T-cell (primary cell): ENCODE results near the gene TMEM129. TPM values are rescaled to one million over a fixed set of nuclear protein-coding genes. Genes with fewer than 3 reads are reported as not detected.

Experiments
- ATAC-seq, 4 experiments: fragments of 200-7000 bp in 3 of 4; fragments of 150-1000 bp in 1 of 4; cut with Tn5 transposase; replicated peaks in 1 of 4; 1 replicate in 3 of 4; 2 replicates in 1 of 4; pipeline ENCODE4 v1.10.0; 2021; ENCODE audit warnings: moderate library complexity in 3 of 4, mild to moderate bottlenecking in 2 of 4, moderate number of reproducible peaks in 1 of 4
- CTCF ChIA-PET, 2 donors: fragments of 300-600 bp; sonication (Branson Sonifier 250); formaldehyde crosslinking; loops; one replicate each; lab custom pipeline; 2022; ENCODE audit warnings: antibody characterized with exemption in 2 of 2; lab: Charles Lee
- POLR2A ChIA-PET, 2 donors: fragments of 300-600 bp; sonication (Branson Sonifier 250); formaldehyde crosslinking; loops; one replicate each; lab custom pipeline; 2022; ENCODE audit warnings: antibody characterized with exemption in 2 of 2; lab: Charles Lee
- DNase-seq, 35 experiments: peaks; one replicate each; pipeline versions ENCODE4 v3.0.0 to v3.0.0-alpha.2; 2013 to 2023
- H3K27ac ChIP-seq: one replicate; pipeline ENCODE4 v1.5.1; 2013; ENCODE audit warnings: low read length
- H3K27me3 ChIP-seq, 2 experiments: replicated peaks in 1 of 2; 1 replicate in 1 of 2; 2 replicates in 1 of 2; pipeline versions ENCODE4 v1.6.1 to v1.7.0; 2013; ENCODE audit warnings: low read length in 1 of 2, mixed read lengths in 1 of 2; ENCODE audit not compliant: control insufficient read depth in 2 of 2, insufficient read depth in 2 of 2; ENCODE audit errors: extremely low read depth in 1 of 2
- H3K36me3 ChIP-seq, 2 donors: 1 replicate in 1 of 2; 2 replicates in 1 of 2; pipeline versions ENCODE4 v1.6.1 to v1.7.0; 2013; ENCODE audit warnings: low read length in 1 of 2; ENCODE audit not compliant: control insufficient read depth in 2 of 2, insufficient read depth in 1 of 2; ENCODE audit errors: extremely low read depth in 1 of 2
- H3K4me1 ChIP-seq, 2 experiments: 1 replicate in 1 of 2; 2 replicates in 1 of 2; pipeline versions ENCODE4 v1.6.1 to v1.7.0; 2013; ENCODE audit warnings: low read length in 2 of 2, mixed read lengths in 1 of 2; ENCODE audit not compliant: insufficient read depth in 2 of 2, control insufficient read depth in 1 of 2; ENCODE audit errors: extremely low read depth in 1 of 2
- H3K4me3 ChIP-seq, 2 donors: 1 replicate in 1 of 2; 2 replicates in 1 of 2; pipeline versions ENCODE4 v1.5.1 to v1.7.0; 2013; ENCODE audit warnings: mild to moderate bottlenecking in 2 of 2, low read length in 1 of 2, moderate library complexity in 1 of 2; ENCODE audit not compliant: control insufficient read depth in 1 of 2; ENCODE audit errors: extremely low read depth in 1 of 2
- H3K9me3 ChIP-seq: 2 replicates; pipeline ENCODE4 v1.7.0; 2013
- H3K27ac Mint-ChIP-seq, 2 donors: one replicate each; pipeline ENCODE4 v1.8.0; 2020 to 2021; ENCODE audit warnings: mild to moderate bottlenecking in 2 of 2, mixed read lengths in 2 of 2
- H3K27me3 Mint-ChIP-seq, 2 donors: one replicate each; pipeline ENCODE4 v1.8.0; 2021 to 2022; ENCODE audit warnings: mixed read lengths in 2 of 2
- H3K36me3 Mint-ChIP-seq: one replicate; pipeline ENCODE4 v1.8.0; 2021; ENCODE audit warnings: mixed read lengths
- H3K4me1 Mint-ChIP-seq, 3 donors: one replicate each; pipeline ENCODE4 v1.8.0; 2020 to 2022; ENCODE audit warnings: mixed read lengths in 3 of 3, mild to moderate bottlenecking in 1 of 3
- H3K4me3 Mint-ChIP-seq, 3 donors: one replicate each; pipeline ENCODE4 v1.8.0; 2020 to 2022; ENCODE audit warnings: mild to moderate bottlenecking in 3 of 3, mixed read lengths in 3 of 3, moderate library complexity in 3 of 3
- H3K9me3 Mint-ChIP-seq, 3 donors: one replicate each; pipeline ENCODE4 v1.8.0; 2020 to 2022; ENCODE audit warnings: mixed read lengths in 3 of 3
- WGBS: methylation state at CpG from one replicate; pipeline ENCODE4 v1.1.5; 2013; ENCODE audit warnings: missing lambda C conversion rate; ENCODE audit not compliant: insufficient coverage; 5-methylcytosine and 5-hydroxymethylcytosine counted together
- total RNA-seq, 35 experiments: library from RNA in 6 of 35; stranded (reverse) in 6 of 35; fragments of 120-200 nt in 1 of 35; gene quantifications; one replicate each; pipeline versions ENCODE4 v1.2.1 to v1.2.4 and lab custom pipeline; 2013 to 2026

Gene TMEM129
- total RNA-seq, 5 donors from 2014 or later (not counting 1 experiment from before 2014, with no cell fraction given), result 22.9 to 49.4 (median 46.3) TPM

GRCh38 chr4:1678244-1678643, 42.9 kb downstream of the TMEM129 start:
- no peaks in the 10 kb centered on the region for H3K36me3 ChIP-seq
- POLR2A ChIA-PET, result no interaction called here

GRCh38 chr4:1676605-1677525, 44.3 kb downstream of the TMEM129 start:
- no peak for ATAC-seq
- Mint-ChIP-seq H3K27ac (no peak overlapping the region), H3K9me3 (no peaks in the 10 kb centered on the region)

More at GRCh38 chr4:1678244-1678643, 42.9 kb downstream of the TMEM129 start:
- CTCF ChIA-PET, result no interaction called here
- 100% methylated on average over 1 of the region's 5 CpGs for WGBS
- no peaks in the 10 kb centered on the region for H3K9me3 ChIP-seq
- DNase-seq (no peak), ATAC-seq (no peak)
- peaks cover 2% of the 10 kb centered on the region in 2 experiments for H3K4me1 ChIP-seq
- Mint-ChIP-seq H3K4me3 (no peak overlapping the region), H3K36me3 (no peaks in the 10 kb centered on the region), H3K27ac (no peak overlapping the region), H3K9me3 (no peaks in the 10 kb centered on the region), H3K4me1 (peaks cover 6 to 9% (median 9%) of the 10 kb centered on the region in 3 donors), H3K27me3 (no peaks in the 10 kb centered on the region)
- H3K27ac ChIP-seq, result no peak overlapping the region
- H3K4me3 ChIP-seq, result no peak overlapping the region
- H3K27me3 ChIP-seq, result no peaks in the 10 kb centered on the region

GRCh38 chr4:1675802-1676137, 45.4 kb downstream of the TMEM129 start:
- H3K27ac ChIP-seq, result no peak overlapping the region
- CTCF ChIA-PET, result no interaction called here

More at GRCh38 chr4:1676605-1677525, 44.3 kb downstream of the TMEM129 start:
- POLR2A ChIA-PET, result no interaction called here
- no peak for DNase-seq
- no peak overlapping the region for H3K4me3 ChIP-seq
- H3K9me3 ChIP-seq, result no peaks in the 10 kb centered on the region
- no peaks in the 10 kb centered on the region for H3K4me1 Mint-ChIP-seq
- no peak overlapping the region for H3K4me3 Mint-ChIP-seq
- H3K36me3 Mint-ChIP-seq, result no peaks in the 10 kb centered on the region
- H3K27ac ChIP-seq, result no peak overlapping the region
- H3K27me3 ChIP-seq, result no peaks in the 10 kb centered on the region
- CTCF ChIA-PET, result interaction anchor here in 1 of 2 donors (0.6 kb wide), 1 partner anchor 17 kb away, joined by 3 read pairs; no protein-coding TSS in a partner anchor
- 74% methylated on average over 21 of the region's 25 CpGs for WGBS
- H3K4me1 ChIP-seq, result no peaks in the 10 kb centered on the region
- no peaks in the 10 kb centered on the region for H3K27me3 Mint-ChIP-seq
- H3K36me3 ChIP-seq, result no peaks in the 10 kb centered on the region

GRCh38 chr4:1675136-1675801, 45.9 kb downstream of the TMEM129 start:
- Mint-ChIP-seq H3K36me3 (no peaks in the 10 kb centered on the region), H3K4me3 (no peak overlapping the region), H3K27ac (no peak overlapping the region), H3K9me3 (no peaks in the 10 kb centered on the region), H3K4me1 (no peaks in the 10 kb centered on the region), H3K27me3 (no peaks in the 10 kb centered on the region)
- ATAC-seq (no peak), DNase-seq (no peak)
- Histone ChIP-seq H3K36me3 (no peaks in the 10 kb centered on the region), H3K4me1 (no peaks in the 10 kb centered on the region), H3K4me3 (no peak overlapping the region), H3K27ac (no peak overlapping the region), H3K27me3 (no peaks in the 10 kb centered on the region), H3K9me3 (no peaks in the 10 kb centered on the region)
- WGBS, result 79% methylated on average over 19 of the region's 19 CpGs
- ChIA-PET POLR2A (no interaction called here), CTCF (no interaction called here)

More at GRCh38 chr4:1675802-1676137, 45.4 kb downstream of the TMEM129 start:
- Histone ChIP-seq H3K36me3 (no peaks in the 10 kb centered on the region), H3K9me3 (no peaks in the 10 kb centered on the region), H3K4me1 (no peaks in the 10 kb centered on the region), H3K4me3 (no peak overlapping the region), H3K27me3 (no peaks in the 10 kb centered on the region)
- 33% methylated on average over 2 of the region's 10 CpGs for WGBS
- Mint-ChIP-seq H3K4me1 (no peaks in the 10 kb centered on the region), H3K36me3 (no peaks in the 10 kb centered on the region), H3K27ac (no peak overlapping the region), H3K9me3 (no peaks in the 10 kb centered on the region), H3K4me3 (no peak overlapping the region), H3K27me3 (no peaks in the 10 kb centered on the region)
- DNase-seq (no peak), ATAC-seq (no peak)
- POLR2A ChIA-PET, result no interaction called here

GRCh38 chr4:1674682-1675081, 46.4 kb downstream of the TMEM129 start:
- 54% methylated on average over 5 of the region's 9 CpGs for WGBS
- no peaks in the 10 kb centered on the region for H3K4me1 Mint-ChIP-seq

GRCh38 chr4:1673671-1674070, 47.5 kb downstream of the TMEM129 start:
- CTCF ChIA-PET, result no interaction called here
- POLR2A ChIA-PET, result no interaction called here
- H3K36me3 ChIP-seq, result no peaks in the 10 kb centered on the region
- Mint-ChIP-seq H3K4me1 (no peaks in the 10 kb centered on the region), H3K27ac (no peak overlapping the region), H3K36me3 (no peaks in the 10 kb centered on the region), H3K9me3 (no peaks in the 10 kb centered on the region), H3K4me3 (no peak overlapping the region), H3K27me3 (no peaks in the 10 kb centered on the region)
- no peaks in the 10 kb centered on the region for H3K9me3 ChIP-seq
- H3K4me3 ChIP-seq, result no peak overlapping the region
- H3K4me1 ChIP-seq, result no peaks in the 10 kb centered on the region
- ATAC-seq (no peak), DNase-seq (no peak)
- H3K27ac ChIP-seq, result no peak overlapping the region
- no peaks in the 10 kb centered on the region for H3K27me3 ChIP-seq
- WGBS, result 88% methylated on average over 18 of the region's 20 CpGs

More at GRCh38 chr4:1674682-1675081, 46.4 kb downstream of the TMEM129 start:
- H3K4me3 Mint-ChIP-seq, result no peak overlapping the region
- POLR2A ChIA-PET, result no interaction called here
- Histone ChIP-seq H3K27ac (no peak overlapping the region), H3K4me1 (no peaks in the 10 kb centered on the region), H3K4me3 (no peak overlapping the region), H3K9me3 (no peaks in the 10 kb centered on the region), H3K36me3 (no peaks in the 10 kb centered on the region), H3K27me3 (no peaks in the 10 kb centered on the region)
- ATAC-seq (no peak), DNase-seq (no peak)
- no peaks in the 10 kb centered on the region for H3K36me3 Mint-ChIP-seq
- CTCF ChIA-PET, result no interaction called here
- H3K27ac Mint-ChIP-seq, result no peak overlapping the region
- H3K27me3 Mint-ChIP-seq, result no peaks in the 10 kb centered on the region
- no peaks in the 10 kb centered on the region for H3K9me3 Mint-ChIP-seq
